Activated naive CD8-positive, alpha-beta T cell treated with anti-CD3 and anti-CD28 coated beads for 36 hours (primary cell): ENCODE results near the gene CLDN34. TPM values are rescaled to one million over a fixed set of nuclear protein-coding genes. Genes with fewer than 3 reads are reported as not detected.

Experiments
- DNase-seq: peaks from one replicate; pipeline ENCODE4 v3.0.0; 2021
- H3K27ac Mint-ChIP-seq: one replicate; pipeline ENCODE4 v1.8.0; 2022; ENCODE audit warnings: mild to moderate bottlenecking, moderate library complexity, mixed read lengths
- H3K27me3 Mint-ChIP-seq: one replicate; pipeline ENCODE4 v1.8.0; 2022; ENCODE audit warnings: mild to moderate bottlenecking, mixed read lengths
- H3K36me3 Mint-ChIP-seq: one replicate; pipeline ENCODE4 v1.8.0; 2021; ENCODE audit warnings: mild to moderate bottlenecking, mixed read lengths
- H3K4me1 Mint-ChIP-seq: one replicate; pipeline ENCODE4 v1.8.0; 2021; ENCODE audit warnings: mixed read lengths
- H3K4me3 Mint-ChIP-seq: one replicate; pipeline ENCODE4 v1.8.0; 2022; ENCODE audit warnings: mild to moderate bottlenecking, moderate library complexity, mixed read lengths
- H3K9me3 Mint-ChIP-seq: one replicate; pipeline ENCODE4 v1.8.0; 2022; ENCODE audit warnings: mixed read lengths
- total RNA-seq, 2 experiments: library from RNA; stranded (reverse); gene quantifications; one replicate each; pipeline ENCODE4 v1.2.3, GENCODE V29; 2021

The CLDN34 gene
- total RNA-seq, 2 experiments from 2014 or later, result not detected

DNA sequence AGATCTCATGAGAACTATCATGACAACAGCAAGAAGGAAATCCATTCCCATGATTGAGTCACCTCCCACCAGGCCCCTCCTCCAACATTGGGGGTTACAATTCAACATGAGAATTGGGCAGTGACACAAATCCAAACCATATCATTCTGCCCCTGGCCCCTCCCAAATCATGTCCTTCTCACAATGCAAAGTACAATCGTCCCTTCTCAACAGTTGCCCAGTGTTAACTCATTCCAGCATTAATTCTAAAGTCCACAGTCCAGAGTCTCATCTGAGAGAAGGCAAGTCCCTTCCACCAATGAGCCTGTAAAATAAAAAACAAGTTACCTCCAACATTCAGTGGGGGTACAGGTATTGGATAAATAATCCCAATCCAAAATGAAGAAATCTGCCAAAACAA, 14.9 kb upstream of the CLDN34 start:
- Mint-ChIP-seq H3K27me3 (peaks cover 21% of the 10 kb centered on the region), H3K4me3 (no peak overlapping the region), H3K4me1 (no peaks in the 10 kb centered on the region), H3K36me3 (peaks cover 2% of the 10 kb centered on the region), H3K27ac (no peak overlapping the region), H3K9me3 (peaks cover 1% of the 10 kb centered on the region)
- no peak for DNase-seq

DNA sequence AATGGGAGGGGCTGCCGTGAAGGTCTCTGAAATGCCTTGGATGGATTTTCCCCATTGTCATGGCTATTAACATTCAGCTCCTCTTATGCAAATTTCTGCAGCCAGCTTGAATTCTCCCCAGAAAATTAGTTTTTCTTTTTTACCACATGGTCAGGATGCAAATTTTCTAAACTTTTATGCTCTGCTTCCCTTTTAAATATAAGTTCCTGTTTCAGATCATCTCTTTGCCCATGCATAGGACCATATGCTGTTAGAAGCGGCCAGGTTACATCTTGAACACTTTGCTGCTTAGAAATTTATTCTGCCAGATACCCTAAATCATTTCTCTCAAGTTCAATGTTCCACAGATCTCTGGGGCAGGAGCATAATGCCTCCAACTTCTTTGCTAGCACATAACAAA, 13.8 kb upstream of the CLDN34 start:
- no peak for DNase-seq
- Mint-ChIP-seq H3K4me1 (no peaks in the 10 kb centered on the region), H3K27me3 (peaks cover 15% of the 10 kb centered on the region), H3K36me3 (peaks cover 2% of the 10 kb centered on the region), H3K4me3 (no peak overlapping the region), H3K27ac (no peak overlapping the region), H3K9me3 (peaks cover 1% of the 10 kb centered on the region)

DNA sequence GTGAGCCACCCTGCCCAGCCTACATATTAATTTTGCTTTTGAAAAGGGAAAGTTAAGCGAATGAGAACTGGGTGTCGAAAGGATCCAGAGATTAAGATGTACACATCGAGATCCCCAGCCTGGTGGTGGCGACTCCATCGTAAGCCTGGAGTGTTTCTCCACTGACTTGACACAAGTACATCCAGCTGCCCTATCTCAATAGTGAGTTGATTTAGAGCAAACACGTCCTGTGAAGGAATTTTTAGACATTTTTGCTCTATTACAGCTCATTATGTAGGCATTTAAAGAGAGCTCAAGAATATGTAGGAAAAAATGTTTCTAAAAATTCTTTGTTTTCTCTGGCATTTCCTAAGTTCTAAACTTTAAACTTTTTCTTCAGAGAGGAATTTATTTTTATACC, 11.7 kb upstream of the CLDN34 start:
- Mint-ChIP-seq H3K27me3 (peaks cover 22% of the 10 kb centered on the region), H3K4me3 (no peak overlapping the region), H3K9me3 (peaks cover 1% of the 10 kb centered on the region), H3K27ac (no peak overlapping the region), H3K36me3 (peaks cover 2% of the 10 kb centered on the region), H3K4me1 (no peaks in the 10 kb centered on the region)
- no peak for DNase-seq

DNA sequence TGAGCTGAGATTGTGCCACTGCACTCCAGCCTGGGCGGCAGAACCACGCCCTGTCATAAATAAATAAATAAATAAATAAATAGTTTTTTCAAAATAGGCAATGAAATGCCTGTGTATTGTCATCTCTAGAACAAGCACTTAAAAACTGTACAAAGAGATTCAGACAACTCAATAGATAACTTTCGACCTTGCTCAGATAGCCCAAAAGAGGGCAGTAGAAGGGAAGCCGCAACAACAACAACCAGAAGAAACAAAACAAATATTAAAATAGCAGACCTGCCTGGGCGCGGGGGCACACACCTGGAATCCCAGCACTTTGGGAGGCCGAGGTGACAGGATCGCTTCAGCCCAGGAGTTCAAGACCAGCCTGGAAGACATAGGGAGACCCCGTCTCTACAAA, 9.4 kb upstream of the CLDN34 start:
- Mint-ChIP-seq H3K27ac (no peak overlapping the region), H3K9me3 (no peaks in the 10 kb centered on the region), H3K4me1 (no peaks in the 10 kb centered on the region), H3K4me3 (no peak overlapping the region), H3K27me3 (peaks cover 28% of the 10 kb centered on the region), H3K36me3 (no peaks in the 10 kb centered on the region)
- DNase-seq, result no peak

DNA sequence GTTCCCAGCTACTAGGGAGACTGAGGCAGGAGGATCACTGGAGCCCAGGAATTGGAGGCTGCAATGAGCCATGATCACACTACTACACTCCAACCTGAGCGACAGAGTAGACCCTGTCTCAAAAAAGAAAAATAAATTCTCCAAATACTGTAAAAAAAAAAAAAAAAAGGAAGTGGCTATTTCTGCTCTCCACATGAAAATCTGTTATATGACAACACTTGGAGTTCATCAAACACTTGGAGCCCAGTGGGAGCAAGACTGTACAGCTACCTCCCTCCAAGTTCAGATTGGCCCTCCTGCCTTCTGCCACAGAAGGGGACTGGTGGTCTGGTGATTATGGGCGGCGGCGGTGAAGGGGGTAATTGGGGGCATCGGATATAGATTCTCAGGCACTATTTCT, 9.0 kb upstream of the CLDN34 start:
- no peaks in the 10 kb centered on the region for H3K4me1 Mint-ChIP-seq
- H3K27me3 Mint-ChIP-seq, result peaks cover 28% of the 10 kb centered on the region
- no peak overlapping the region for H3K4me3 Mint-ChIP-seq
- no peak for DNase-seq
- no peak overlapping the region for H3K27ac Mint-ChIP-seq
- no peaks in the 10 kb centered on the region for H3K36me3 Mint-ChIP-seq
- H3K9me3 Mint-ChIP-seq, result no peaks in the 10 kb centered on the region

DNA sequence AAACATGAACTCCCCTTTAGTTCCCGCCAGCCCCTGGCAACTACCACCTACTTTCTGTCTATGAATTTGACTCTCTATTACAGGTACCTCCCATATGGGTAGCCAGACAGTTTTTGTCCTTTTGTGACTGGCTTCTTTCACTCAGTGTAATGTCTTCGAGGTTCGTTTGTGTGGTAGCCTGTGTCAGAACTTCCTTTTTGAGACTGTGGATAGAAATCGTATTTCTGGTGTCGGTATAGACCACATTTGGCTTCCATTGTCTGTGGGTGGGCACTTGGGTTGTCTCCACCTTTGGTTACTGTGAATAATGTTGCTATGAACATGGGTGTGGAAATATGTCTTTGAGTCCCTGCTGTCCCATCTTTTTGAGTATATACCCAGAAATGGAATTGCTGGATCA, 5.4 kb upstream of the CLDN34 start:
- no peaks in the 10 kb centered on the region for H3K4me1 Mint-ChIP-seq
- no peaks in the 10 kb centered on the region for H3K9me3 Mint-ChIP-seq
- no peak for DNase-seq
- no peaks in the 10 kb centered on the region for H3K36me3 Mint-ChIP-seq
- H3K27me3 Mint-ChIP-seq, result peaks cover 33% of the 10 kb centered on the region
- H3K27ac Mint-ChIP-seq, result no peak overlapping the region
- no peak overlapping the region for H3K4me3 Mint-ChIP-seq

DNA sequence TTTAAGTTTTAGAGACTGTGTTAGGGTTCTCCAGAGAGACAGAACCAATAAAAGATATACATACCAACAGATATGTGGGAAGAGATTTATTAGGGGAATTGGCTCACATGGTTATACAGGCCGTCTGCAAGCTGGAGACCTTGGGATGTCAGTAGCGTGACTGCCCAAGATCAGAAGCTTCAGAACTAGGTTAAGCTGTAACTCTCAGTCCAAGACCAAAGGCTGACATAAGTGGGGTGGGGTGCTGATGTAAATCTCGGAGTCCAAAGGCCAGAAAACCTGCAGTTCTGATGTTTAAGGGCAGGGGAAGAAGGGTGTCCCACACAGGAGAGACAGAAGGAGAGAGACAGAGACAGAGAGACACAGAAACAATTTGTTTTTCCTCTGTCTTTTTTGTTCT, 10.5 kb downstream of the CLDN34 start:
- Mint-ChIP-seq H3K27me3 (no peaks in the 10 kb centered on the region), H3K4me3 (no peak overlapping the region), H3K36me3 (no peaks in the 10 kb centered on the region), H3K4me1 (no peaks in the 10 kb centered on the region), H3K9me3 (peaks cover 2% of the 10 kb centered on the region), H3K27ac (no peak overlapping the region)
- DNase-seq, result no peak

DNA sequence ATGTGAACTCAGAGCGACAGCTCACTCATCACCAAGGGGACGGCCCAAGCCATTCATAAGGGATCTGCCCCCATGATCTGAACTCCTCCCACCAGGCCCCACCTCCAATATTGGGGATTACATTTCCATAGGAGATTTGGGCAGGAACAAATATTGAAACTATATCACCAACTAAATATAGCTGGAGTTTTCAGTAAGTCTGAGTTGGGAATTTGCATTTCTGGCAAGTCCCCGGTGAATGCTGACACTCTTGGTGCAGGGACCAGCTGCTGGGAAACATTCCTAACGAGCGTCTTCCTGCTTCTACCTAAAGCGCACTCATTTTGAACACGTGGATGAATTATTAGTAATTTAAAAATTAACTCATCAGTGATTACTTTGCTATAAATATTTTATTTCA, 13.2 kb downstream of the CLDN34 start:
- Mint-ChIP-seq H3K36me3 (no peaks in the 10 kb centered on the region), H3K27me3 (no peaks in the 10 kb centered on the region), H3K4me1 (no peaks in the 10 kb centered on the region), H3K4me3 (no peak overlapping the region), H3K9me3 (no peaks in the 10 kb centered on the region), H3K27ac (no peak overlapping the region)
- DNase-seq, result no peak

DNA sequence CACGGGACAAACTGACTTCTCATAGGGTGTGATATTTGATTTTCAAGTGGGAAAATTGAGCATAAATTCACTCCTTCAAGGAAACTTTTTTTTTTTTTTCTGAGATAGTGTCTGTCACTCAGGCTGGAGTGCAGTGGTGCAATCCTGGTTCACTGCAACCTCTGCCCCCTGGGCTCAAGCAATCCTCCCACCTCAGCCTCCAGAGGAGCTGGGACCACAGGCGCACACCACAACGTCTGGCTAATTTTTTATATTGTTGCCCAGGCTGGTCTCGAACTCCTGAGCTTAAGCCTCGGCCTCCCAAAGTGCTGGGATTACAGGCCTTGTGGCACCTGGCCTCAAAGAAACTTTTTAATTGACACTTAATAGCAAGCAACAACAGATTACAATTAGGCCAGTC, 13.8 kb downstream of the CLDN34 start:
- Mint-ChIP-seq H3K4me3 (no peak overlapping the region), H3K9me3 (no peaks in the 10 kb centered on the region), H3K36me3 (no peaks in the 10 kb centered on the region), H3K27me3 (no peaks in the 10 kb centered on the region), H3K27ac (no peak overlapping the region), H3K4me1 (no peaks in the 10 kb centered on the region)
- no peak for DNase-seq

DNA sequence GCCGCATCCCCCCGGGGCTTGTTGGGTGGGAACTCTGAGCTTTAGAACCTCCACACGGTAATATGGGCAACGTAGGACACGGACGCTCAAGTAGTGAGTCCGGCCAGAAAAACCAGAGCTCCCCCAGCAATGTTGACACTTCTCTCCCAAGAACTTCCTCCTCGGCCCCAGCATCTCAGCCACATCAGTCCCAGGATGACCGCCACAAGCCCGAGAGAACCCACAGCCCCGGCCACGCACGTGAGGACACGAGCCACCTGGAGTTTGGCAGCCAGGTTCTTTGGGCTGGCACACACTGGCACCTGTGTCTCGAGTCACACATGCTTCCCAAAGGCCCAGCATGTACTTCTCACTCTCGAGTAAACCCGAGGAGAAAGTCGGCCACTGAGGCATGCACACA, 16.3 kb downstream of the CLDN34 start:
- no peaks in the 10 kb centered on the region for H3K4me1 Mint-ChIP-seq
- no peaks in the 10 kb centered on the region for H3K9me3 Mint-ChIP-seq
- H3K4me3 Mint-ChIP-seq, result no peak overlapping the region
- no peak for DNase-seq
- H3K27me3 Mint-ChIP-seq, result no peaks in the 10 kb centered on the region
- no peaks in the 10 kb centered on the region for H3K36me3 Mint-ChIP-seq
- no peak overlapping the region for H3K27ac Mint-ChIP-seq

DNA sequence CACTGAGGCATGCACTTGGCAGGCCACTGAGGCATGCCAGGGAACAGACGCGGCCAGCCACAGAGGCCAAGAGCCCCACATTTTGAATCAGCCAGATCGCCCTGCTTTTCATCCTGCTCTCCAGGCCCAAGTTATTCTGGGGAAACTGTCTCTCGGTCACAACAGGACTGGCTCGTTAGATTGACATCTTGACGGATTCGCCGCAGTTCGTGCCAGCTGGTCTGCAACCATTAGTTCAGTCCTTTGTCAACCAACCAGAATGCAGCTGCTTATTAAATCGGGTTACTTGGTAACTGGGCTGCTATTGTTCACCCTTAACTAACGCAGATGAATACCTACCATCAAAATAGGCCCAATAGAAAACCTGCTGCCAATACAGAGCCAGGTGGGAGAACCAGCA, 16.7 kb downstream of the CLDN34 start:
- H3K27me3 Mint-ChIP-seq, result no peaks in the 10 kb centered on the region
- no peaks in the 10 kb centered on the region for H3K36me3 Mint-ChIP-seq
- H3K27ac Mint-ChIP-seq, result no peak overlapping the region
- no peaks in the 10 kb centered on the region for H3K9me3 Mint-ChIP-seq
- no peak overlapping the region for H3K4me3 Mint-ChIP-seq
- no peaks in the 10 kb centered on the region for H3K4me1 Mint-ChIP-seq
- no peak for DNase-seq

DNA sequence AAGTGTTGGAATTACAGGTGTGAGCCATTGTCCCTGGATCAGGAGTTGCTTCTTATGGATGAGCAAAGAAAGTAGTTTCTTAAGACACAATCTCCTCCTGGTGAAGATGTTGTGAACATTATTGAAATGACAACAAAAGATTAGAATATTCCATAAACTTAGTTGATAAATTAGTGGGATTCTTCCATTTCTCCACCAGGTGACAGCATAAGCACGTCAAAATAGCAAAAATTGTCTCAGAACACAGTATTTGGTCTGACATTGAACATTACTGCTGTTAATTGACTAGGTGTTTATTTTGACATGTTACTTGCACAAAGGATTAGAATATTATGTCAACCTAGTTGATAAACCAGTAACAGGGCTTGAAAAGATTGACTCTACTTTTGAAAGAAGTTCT, 21.6 kb downstream of the CLDN34 start:
- no peak for DNase-seq
- no peaks in the 10 kb centered on the region for H3K27me3 Mint-ChIP-seq
- H3K4me1 Mint-ChIP-seq, result no peaks in the 10 kb centered on the region
- H3K27ac Mint-ChIP-seq, result no peak overlapping the region
- H3K36me3 Mint-ChIP-seq, result no peaks in the 10 kb centered on the region
- H3K9me3 Mint-ChIP-seq, result no peaks in the 10 kb centered on the region
- no peak overlapping the region for H3K4me3 Mint-ChIP-seq

DNA sequence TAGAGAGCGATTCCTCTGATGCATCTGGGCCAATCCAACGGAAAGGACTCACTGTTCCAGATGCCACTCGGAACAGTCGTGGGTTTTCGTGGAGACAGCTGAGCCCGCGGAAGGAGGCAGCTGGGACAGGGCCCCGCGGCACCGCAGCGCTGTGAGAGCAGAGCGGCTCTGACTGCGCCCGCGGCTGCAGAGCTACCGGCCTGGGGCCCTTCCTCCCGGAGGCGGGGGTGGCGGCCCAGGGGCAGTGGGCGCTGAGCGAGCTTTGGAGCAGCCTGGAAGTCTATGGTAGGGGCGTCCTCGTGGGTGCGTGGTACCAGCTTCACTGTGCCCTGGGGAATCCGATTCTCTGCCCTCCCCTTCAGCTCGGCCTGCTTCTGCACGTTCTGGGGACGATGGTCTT, 24.9 kb downstream of the CLDN34 start:
- no peak overlapping the region for H3K27ac Mint-ChIP-seq
- no peak overlapping the region for H3K4me3 Mint-ChIP-seq
- no peaks in the 10 kb centered on the region for H3K36me3 Mint-ChIP-seq
- no peak for DNase-seq
- H3K27me3 Mint-ChIP-seq, result no peaks in the 10 kb centered on the region
- H3K4me1 Mint-ChIP-seq, result peaks cover under 1% of the 10 kb centered on the region
- H3K9me3 Mint-ChIP-seq, result no peaks in the 10 kb centered on the region

DNA sequence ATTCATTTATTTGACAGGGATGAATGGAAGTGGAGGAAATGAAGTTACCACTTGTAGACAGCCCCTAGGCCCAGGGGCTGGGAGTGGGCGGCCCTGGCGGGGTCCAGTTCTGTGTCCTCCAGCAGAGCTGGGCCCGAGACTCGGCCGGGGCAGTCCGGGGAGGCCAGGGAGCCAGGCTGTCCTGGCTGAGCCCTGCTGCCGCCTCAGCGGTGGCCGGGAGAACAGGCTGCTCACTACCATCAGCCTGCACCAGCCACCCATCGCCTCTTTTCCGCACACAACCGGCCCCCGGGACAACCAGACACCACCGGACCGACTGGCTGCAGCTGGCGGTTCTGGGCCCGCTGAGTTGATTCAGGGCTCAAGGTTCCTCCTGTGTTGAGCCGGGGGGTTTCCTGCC, 25.6 kb downstream of the CLDN34 start:
- no peak overlapping the region for H3K4me3 Mint-ChIP-seq
- no peaks in the 10 kb centered on the region for H3K9me3 Mint-ChIP-seq
- no peak for DNase-seq
- H3K36me3 Mint-ChIP-seq, result no peaks in the 10 kb centered on the region
- no peak overlapping the region for H3K27ac Mint-ChIP-seq
- H3K4me1 Mint-ChIP-seq, result peaks cover 6% of the 10 kb centered on the region
- H3K27me3 Mint-ChIP-seq, result no peaks in the 10 kb centered on the region

DNA sequence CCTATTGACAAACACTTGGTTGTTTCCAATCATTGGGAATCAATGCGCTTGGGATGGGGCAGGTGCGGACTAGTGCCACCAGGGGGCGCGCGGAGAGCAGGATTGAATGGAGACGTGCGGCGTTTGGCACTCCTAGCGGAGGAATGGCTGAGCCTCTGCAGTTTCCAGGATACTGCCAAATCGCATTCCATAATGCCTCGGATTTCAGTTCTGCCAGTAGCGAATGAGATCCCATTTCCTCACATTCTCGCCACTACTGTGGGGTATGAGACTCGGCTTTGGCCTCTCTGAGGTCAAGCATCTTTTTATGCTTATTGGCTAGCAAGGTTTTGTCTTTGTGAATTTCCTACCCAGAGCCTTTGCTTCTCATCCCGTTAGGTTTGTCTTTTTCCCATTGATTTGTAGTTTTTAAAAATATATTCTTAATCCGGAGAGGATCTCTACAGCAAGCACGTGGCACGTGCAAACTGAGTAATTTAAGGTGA, 28.7 kb downstream of the CLDN34 start:
- Mint-ChIP-seq H3K4me3 (no peak overlapping the region), H3K9me3 (no peaks in the 10 kb centered on the region), H3K4me1 (peaks cover 6% of the 10 kb centered on the region), H3K27ac (peak overlapping the region; percentile 34), H3K27me3 (no peaks in the 10 kb centered on the region), H3K36me3 (no peaks in the 10 kb centered on the region)
- DNase-seq, result peak; percentile 51

DNA sequence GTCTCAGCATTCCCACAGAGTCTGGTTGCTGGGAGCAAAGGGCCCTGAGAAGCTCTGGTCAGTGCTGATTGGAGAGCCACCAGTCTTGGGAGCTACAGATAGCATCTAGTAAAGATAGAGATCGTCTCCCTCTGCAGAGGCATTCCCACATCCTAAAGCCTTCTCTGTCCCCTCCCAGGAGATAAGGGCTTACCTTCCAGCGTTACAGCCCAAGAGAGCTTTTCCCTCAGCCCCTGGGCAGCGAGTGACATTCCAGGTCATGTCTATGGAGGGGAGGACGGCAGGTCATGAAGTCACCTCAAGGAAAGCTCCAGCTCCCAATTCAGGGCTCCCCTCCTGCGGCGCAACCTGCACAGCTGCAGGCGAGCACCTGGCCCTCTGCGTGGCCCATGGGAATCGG, 29.9 kb downstream of the CLDN34 start:
- Mint-ChIP-seq H3K36me3 (no peaks in the 10 kb centered on the region), H3K27ac (peak overlapping the region; percentile 67), H3K9me3 (no peaks in the 10 kb centered on the region), H3K4me1 (peaks cover 6% of the 10 kb centered on the region), H3K4me3 (no peak overlapping the region), H3K27me3 (no peaks in the 10 kb centered on the region)
- DNase-seq, result no peak

DNA sequence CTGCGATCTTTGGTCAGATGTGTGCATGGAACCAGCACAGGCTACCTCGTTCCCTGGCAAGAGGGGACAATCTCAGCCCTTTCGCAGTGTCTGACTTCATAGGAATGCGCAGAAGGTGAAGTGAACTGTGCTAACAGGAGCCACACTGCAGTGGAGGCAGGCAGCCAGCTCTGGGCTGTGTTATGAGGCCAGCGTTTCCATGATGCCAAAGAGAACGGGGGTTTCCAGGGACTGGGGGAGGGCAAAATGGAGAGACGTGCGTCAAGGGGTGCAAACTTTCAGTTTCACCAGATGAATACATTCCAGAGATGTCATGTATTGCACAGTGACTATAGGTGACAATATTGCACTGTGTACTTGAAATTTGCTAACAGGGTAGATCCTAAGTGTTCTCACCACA, 30.4 kb downstream of the CLDN34 start:
- Mint-ChIP-seq H3K9me3 (no peaks in the 10 kb centered on the region), H3K4me1 (peaks cover 6% of the 10 kb centered on the region), H3K36me3 (no peaks in the 10 kb centered on the region), H3K27ac (peak overlapping the region; percentile 67), H3K27me3 (no peaks in the 10 kb centered on the region), H3K4me3 (no peak overlapping the region)
- peak; percentile 72 for DNase-seq
